GM12864 (cell line): ENCODE results near the gene ARHGEF11.

ENCODE experiments used
- DNase-seq: peaks from one replicate; pipeline ENCODE4 v3.0.0-alpha.2; 2011; ENCODE audit warnings: low read depth
- H3K4me3 ChIP-seq: 2 replicates; pipeline ENCODE4 v1.5.1; 2011; ENCODE audit warnings: mild to moderate bottlenecking, low read depth, low read length, control low read depth
- TF ChIP-seq, protein P1 (sequence below): IDR thresholded peaks from 2 replicates; pipeline ENCODE4 v1.5.1; 2011; ENCODE audit warnings: low read depth, mild to moderate bottlenecking, moderate library complexity, low read length, control low read depth, inconsistent platforms; ENCODE audit errors: missing control alignments

The ARHGEF11 gene

DNA sequence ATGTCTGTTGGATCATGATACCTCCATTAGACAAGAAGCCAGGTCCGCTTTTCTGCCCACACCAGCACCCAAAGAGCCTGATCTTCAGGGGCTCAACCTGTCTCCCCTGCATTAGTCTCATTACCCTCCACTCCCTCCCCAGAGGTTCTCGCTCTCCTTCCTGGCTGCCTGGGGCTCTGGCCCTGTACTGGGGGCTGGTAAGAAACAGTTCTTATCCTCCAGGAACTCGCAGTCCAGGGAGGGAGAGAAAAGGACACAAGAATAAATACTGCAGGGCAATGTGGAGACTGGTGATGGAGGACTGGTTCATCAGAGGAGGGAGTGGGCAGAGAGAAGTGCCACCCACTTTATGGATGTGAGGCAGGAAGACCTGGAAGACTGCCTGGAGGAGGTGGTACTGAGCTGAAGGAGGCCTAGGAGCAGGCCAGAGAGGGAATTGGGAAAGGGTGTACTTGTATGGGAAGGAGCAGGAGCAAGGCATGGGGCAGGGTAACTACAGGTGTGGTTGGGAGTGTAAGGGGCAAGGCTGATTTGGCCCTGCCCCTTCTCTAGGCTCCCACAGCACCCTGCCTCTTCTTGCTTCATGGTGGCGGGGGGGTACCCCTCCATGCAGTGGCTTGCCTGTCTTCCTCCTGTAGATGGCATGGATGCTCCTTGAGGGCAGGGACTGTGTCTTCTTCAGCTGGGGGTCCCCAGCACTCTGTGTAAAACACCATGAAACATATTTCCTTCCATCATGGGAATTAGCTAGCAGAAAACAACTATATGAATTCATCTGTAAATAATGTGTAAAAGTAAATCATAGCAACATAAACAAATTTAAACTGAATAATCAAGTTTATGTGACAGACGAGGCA is 120.2 kb downstream of the ARHGEF11 start:
- H3K4me3 ChIP-seq, result no peak overlapping the region
- no peak for DNase-seq
- TF ChIP-seq, protein P1, sequence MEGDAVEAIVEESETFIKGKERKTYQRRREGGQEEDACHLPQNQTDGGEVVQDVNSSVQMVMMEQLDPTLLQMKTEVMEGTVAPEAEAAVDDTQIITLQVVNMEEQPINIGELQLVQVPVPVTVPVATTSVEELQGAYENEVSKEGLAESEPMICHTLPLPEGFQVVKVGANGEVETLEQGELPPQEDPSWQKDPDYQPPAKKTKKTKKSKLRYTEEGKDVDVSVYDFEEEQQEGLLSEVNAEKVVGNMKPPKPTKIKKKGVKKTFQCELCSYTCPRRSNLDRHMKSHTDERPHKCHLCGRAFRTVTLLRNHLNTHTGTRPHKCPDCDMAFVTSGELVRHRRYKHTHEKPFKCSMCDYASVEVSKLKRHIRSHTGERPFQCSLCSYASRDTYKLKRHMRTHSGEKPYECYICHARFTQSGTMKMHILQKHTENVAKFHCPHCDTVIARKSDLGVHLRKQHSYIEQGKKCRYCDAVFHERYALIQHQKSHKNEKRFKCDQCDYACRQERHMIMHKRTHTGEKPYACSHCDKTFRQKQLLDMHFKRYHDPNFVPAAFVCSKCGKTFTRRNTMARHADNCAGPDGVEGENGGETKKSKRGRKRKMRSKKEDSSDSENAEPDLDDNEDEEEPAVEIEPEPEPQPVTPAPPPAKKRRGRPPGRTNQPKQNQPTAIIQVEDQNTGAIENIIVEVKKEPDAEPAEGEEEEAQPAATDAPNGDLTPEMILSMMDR, result no peak

DNA sequence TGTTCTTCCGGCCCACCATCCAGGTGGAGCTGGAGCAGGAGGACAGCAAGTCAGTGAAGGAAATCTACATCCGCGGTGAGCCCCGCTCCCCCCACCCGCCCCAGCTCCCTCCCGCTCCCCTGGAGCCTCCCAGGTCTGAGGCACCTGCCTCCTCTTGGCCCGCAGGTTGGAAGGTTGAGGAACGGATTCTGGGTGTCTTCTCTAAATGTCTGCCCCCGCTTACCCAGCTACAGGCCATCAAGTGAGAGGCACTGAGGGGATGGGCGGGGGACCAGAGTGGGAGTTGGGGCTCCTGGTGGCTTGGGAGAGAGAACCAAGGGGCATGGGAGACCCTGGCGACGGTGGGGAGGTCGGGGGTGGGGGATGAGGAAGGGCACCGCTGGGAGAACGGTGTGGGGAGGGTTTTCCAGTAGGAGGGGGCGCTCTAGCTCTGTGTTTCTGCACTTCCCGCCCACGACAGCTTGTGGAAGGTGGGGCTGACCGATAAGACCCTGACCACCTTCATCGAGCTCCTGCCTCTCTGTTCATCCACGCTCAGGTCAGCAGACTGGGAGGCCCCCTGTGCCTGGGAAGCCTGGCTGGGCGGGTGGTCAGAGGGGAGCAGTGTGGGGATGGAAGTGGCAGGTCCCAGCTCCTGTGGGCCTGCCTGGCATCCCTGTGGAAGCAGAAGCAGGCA is 120.9 kb downstream of the ARHGEF11 start:
- no peak overlapping the region for H3K4me3 ChIP-seq
- TF ChIP-seq, protein P1, result no peak
- DNase-seq, result no peak

DNA sequence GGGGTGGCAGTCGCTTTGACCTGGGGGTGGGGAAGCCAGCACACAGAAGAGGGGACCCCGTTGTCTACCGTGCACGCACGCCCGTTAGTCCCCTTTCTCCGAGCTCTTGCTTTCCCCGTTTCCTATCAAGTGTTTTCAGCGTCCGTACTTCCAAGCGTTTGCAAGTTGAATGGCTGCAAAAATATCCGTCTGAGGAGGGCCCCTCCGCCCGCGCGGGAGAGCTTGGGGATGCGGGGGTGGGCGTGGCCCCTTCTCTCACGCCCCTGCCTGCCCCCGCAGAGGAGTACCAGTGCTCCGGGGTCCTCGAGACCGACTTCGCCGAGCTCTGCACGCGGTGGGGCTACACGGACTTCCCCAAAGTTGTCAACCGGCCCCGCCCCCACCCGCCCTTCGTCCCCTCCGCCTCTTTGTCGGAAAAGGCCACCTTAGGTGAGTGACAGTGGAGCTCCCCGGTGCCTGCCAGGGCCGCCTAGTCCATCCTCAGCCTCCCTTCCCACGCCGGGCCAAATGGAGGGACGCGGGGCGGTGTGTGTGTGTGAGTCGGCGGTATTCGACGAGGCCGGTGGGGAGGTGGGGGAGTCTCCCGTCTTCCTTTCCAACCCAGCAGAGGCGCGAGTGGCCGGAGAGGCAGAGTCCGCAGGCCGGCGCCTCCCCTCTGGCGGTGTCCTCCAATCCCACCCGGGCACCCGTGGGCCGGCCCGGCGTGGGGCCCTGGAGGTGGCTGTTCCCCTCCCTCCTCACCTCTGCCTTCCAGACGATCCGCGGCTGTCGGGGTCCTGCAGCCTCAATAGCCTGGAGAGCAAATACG is 121.7 kb downstream of the ARHGEF11 start:
- H3K4me3 ChIP-seq, result no peak overlapping the region
- TF ChIP-seq, protein P1, result no peak
- no peak for DNase-seq

GRCh38 chr1:156922986-156923669 is 122.4 kb downstream of the ARHGEF11 start:
- TF ChIP-seq, protein P1, result no peak
- DNase-seq, result no peak

DNA sequence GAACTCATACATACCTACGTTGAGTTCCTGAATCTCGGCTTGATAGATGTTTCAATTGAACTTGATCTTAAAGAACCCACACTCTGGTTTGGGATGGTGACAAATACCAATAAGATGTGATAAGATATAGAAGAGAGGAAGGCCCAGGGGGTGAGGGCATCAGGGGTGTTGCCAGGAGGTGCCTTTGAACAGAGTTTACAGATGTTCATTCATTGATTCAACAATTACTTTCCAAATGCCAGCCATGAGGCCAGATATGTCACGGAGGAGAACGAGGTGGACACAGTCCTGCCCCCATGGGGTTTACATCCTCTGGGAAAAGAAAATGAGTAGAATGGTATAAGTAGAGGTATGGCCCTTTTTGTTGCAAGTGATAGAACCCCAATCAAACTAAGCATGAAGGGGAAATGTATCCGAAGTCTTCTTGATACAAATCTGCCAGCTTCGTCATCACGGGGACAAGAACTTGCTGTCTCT is 124.5 kb downstream of the ARHGEF11 start:
- H3K4me3 ChIP-seq, result no peak overlapping the region
- DNase-seq, result no peak
- TF ChIP-seq, protein P1, result no peak

More at GRCh38 chr1:156922986-156923669, 122.4 kb downstream of the ARHGEF11 start:
- H3K4me3 ChIP-seq, result no peak overlapping the region
